PC-9 (cell line): ENCODE results near the gene OR52E8. TPM values are rescaled to one million over a fixed set of nuclear protein-coding genes. Genes with fewer than 3 reads are reported as not detected.

Source experiments
- BruUV-seq: library from RNA; stranded (reverse); fragments of 400-500 nt; replicated peaks from 2 replicates; lab custom pipeline; 2021; lab: Mats Ljungman, UMichigan
- CTCF ChIA-PET: fragments of 300-600 bp; sonication (Branson Sonifier 250); formaldehyde crosslinking; loops from one replicate; lab custom pipeline; 2022; ENCODE audit warnings: antibody characterized with exemption; lab: Charles Lee
- POLR2A ChIA-PET: fragments of 300-600 bp; sonication (Branson Sonifier 250); formaldehyde crosslinking; loops from one replicate; lab custom pipeline; 2022; ENCODE audit warnings: antibody characterized with exemption; ENCODE audit not compliant: unreplicated experiment; lab: Charles Lee
- DNase-seq, 2 experiments: peaks; one replicate each; pipeline versions ENCODE4 v3.0.0 to v3.0.0-alpha.2; 2015 to 2022; ENCODE audit warnings: mixed read lengths in 1 of 2
- H2AFZ ChIP-seq: fragments of 200-600 bp; sonication (generic); 2 replicates; pipeline ENCODE4 v1.8.1; 2017; ENCODE audit warnings: antibody characterized with exemption
- H3F3A ChIP-seq: fragments of 200-600 bp; sonication (generic); 2 replicates; pipeline ENCODE4 v1.8.1; 2017; ENCODE audit warnings: antibody characterized with exemption, mild to moderate bottlenecking, low read depth; ENCODE audit not compliant: insufficient read depth
- H3K27ac ChIP-seq: fragments of 200-600 bp; sonication (generic); 2 replicates; pipeline ENCODE4 v1.6.1; 2016; ENCODE audit warnings: mixed run types
- H3K27me3 ChIP-seq: fragments of 200-600 bp; sonication (generic); 2 replicates; pipeline ENCODE4 v1.6.1; 2016; ENCODE audit warnings: low read depth, mixed run types; ENCODE audit not compliant: insufficient read depth
- H3K36me3 ChIP-seq: fragments of 200-600 bp; sonication (generic); 2 replicates; pipeline ENCODE4 v1.6.1; 2016; ENCODE audit warnings: low read depth, mixed run types
- H3K4me1 ChIP-seq: fragments of 200-600 bp; sonication (generic); replicated peaks from 2 replicates; pipeline ENCODE4 v1.6.1; 2016; ENCODE audit warnings: mixed run types; ENCODE audit not compliant: insufficient read depth
- H3K4me2 ChIP-seq: fragments of 200-600 bp; sonication (generic); 2 replicates; pipeline ENCODE4 v1.6.1; 2017; ENCODE audit warnings: mixed run types
- H3K4me3 ChIP-seq: fragments of 200-600 bp; sonication (generic); 2 replicates; pipeline ENCODE4 v1.6.1; 2016; ENCODE audit warnings: mixed run types
- H3K79me2 ChIP-seq: fragments of 200-600 bp; sonication (generic); 2 replicates; pipeline ENCODE4 v1.6.1; 2017; ENCODE audit warnings: low read depth, mixed run types
- H3K9me2 ChIP-seq: fragments of 200-600 bp; sonication (generic); 2 replicates; pipeline ENCODE4 v1.8.1; 2017; ENCODE audit warnings: mild to moderate bottlenecking; ENCODE audit not compliant: insufficient read depth
- H3K9me3 ChIP-seq: fragments of 200-600 bp; sonication (generic); 2 replicates; pipeline ENCODE4 v1.8.1; 2016; ENCODE audit warnings: low read depth; ENCODE audit not compliant: insufficient read depth
- H4K20me1 ChIP-seq: fragments of 200-600 bp; sonication (generic); 2 replicates; pipeline ENCODE4 v1.8.1; 2017; ENCODE audit not compliant: insufficient read depth
- CTCF ChIP-seq: fragments of 200-600 bp; sonication (generic); conservative IDR thresholded peaks from 2 replicates; pipeline ENCODE4 v1.6.1; 2017; ENCODE audit warnings: mixed run types, antibody characterized with exemption, mild to moderate bottlenecking, moderate library complexity
- EZH2 ChIP-seq: fragments of 200-600 bp; sonication (generic); IDR thresholded peaks from 2 replicates; pipeline ENCODE4 v1.8.0; 2017; ENCODE audit warnings: antibody characterized with exemption, low read depth
- intact Hi-C: fragments of 100-400 bp; cut with micrococcal nuclease; formaldehyde crosslinking; loops from one replicate; pipeline ENCODE4 v1.10.0; 2022; ENCODE audit not compliant: unreplicated experiment
- total RNA-seq: library from RNA; stranded (reverse); gene quantifications from 2 replicates; pipeline ENCODE4 v1.2.3, GENCODE V29; 2021

The OR52E8 gene
- total RNA-seq, 1 experiment from 2014 or later, result not detected

- POLR2A ChIA-PET, result no interaction called here
- H3K27me3 ChIP-seq, result no peaks in the 10 kb centered on the region
Observed at GRCh38 chr11:5881756-5882155, 24.3 kb upstream of the OR52E8 start.

GRCh38 chr11:5880329-5880728 lies 22.8 kb upstream of the OR52E8 start, which contains the start of gene OR52E4:
Gene OR52E4 (plus strand): TSS chr11:5880629. CDS start chr11:5884293, 3,664 bp downstream.
- Histone ChIP-seq H3K27ac (no peak within 1 kb of the TSS), H2AFZ (no peak within 1 kb of the TSS), H3K9me3 (no peaks in the 10 kb centered on the region), H3K36me3 (no peaks in the 10 kb centered on the region), H3K79me2 (no peaks in the 10 kb centered on the region), H3K27me3 (no peaks in the 10 kb centered on the region), H3F3A (no peaks in the 10 kb centered on the region), H3K4me2 (no peak within 1 kb of the TSS), H4K20me1 (no peaks in the 10 kb centered on the region), H3K4me1 (no peaks in the 10 kb centered on the region), H3K9me2 (no peaks in the 10 kb centered on the region), H3K4me3 (no peak within 1 kb of the TSS)
- no TSS peak for BruUV-seq
- TF ChIP-seq EZH2 (no peak), CTCF (no peak)
- CTCF ChIA-PET, result no interaction called here
- intact Hi-C loops, result no loop called here
- DNase-seq, result no peak
- POLR2A ChIA-PET, result no interaction called here

More at GRCh38 chr11:5881756-5882155, 24.3 kb upstream of the OR52E8 start:
- no peaks in the 10 kb centered on the region for H4K20me1 ChIP-seq
- H3K4me1 ChIP-seq, result no peaks in the 10 kb centered on the region
- H3K4me3 ChIP-seq, result no peak overlapping the region
- H3K9me3 ChIP-seq, result no peaks in the 10 kb centered on the region
- CTCF ChIA-PET, result no interaction called here
- H3K9me2 ChIP-seq, result no peaks in the 10 kb centered on the region
- H2AFZ ChIP-seq, result no peak overlapping the region
- H3K36me3 ChIP-seq, result no peaks in the 10 kb centered on the region
- DNase-seq, result no peak
- no peaks in the 10 kb centered on the region for H3F3A ChIP-seq
- TF ChIP-seq CTCF (no peak), EZH2 (no peak)
- H3K27ac ChIP-seq, result no peak overlapping the region
- no peaks in the 10 kb centered on the region for H3K79me2 ChIP-seq
- no TSS peak for BruUV-seq
- H3K4me2 ChIP-seq, result no peak overlapping the region
- intact Hi-C loops, result no loop called here

- POLR2A ChIA-PET, result no interaction called here
- H4K20me1 ChIP-seq, result no peaks in the 10 kb centered on the region
- H3K9me2 ChIP-seq, result no peaks in the 10 kb centered on the region
- no peaks in the 10 kb centered on the region for H3K4me1 ChIP-seq
- no peaks in the 10 kb centered on the region for H3F3A ChIP-seq
- no peak overlapping the region for H3K27ac ChIP-seq
- intact Hi-C loops, result no loop called here
- no peaks in the 10 kb centered on the region for H3K9me3 ChIP-seq
- H3K4me3 ChIP-seq, result no peak overlapping the region
- CTCF ChIA-PET, result no interaction called here
- H3K36me3 ChIP-seq, result no peaks in the 10 kb centered on the region
- no peaks in the 10 kb centered on the region for H3K27me3 ChIP-seq
- DNase-seq, result no peak
- H2AFZ ChIP-seq, result no peak overlapping the region
- no peaks in the 10 kb centered on the region for H3K79me2 ChIP-seq
- no TSS peak for BruUV-seq
- TF ChIP-seq EZH2, result no peak
- TF ChIP-seq CTCF, result no peak
- no peak overlapping the region for H3K4me2 ChIP-seq
Observed at GRCh38 chr11:5878564-5878963, 21.1 kb upstream of the OR52E8 start.
